ENCODE data around the gene ANKDD1B.

- TF ChIP-seq CTCF (IDR thresholded peaks at IDR 0.05) (no peak), POLR2A (IDR thresholded peaks at IDR 0.05) (no peak)
These were observed 90.6 kb downstream of the ANKDD1B start for GRCh38 chr5:75701856-75702255.

All from adrenal gland (tissue), 5 donors.